H1 (cell line): ENCODE results near the gene SRRM4. TPM values are rescaled to one million over a fixed set of nuclear protein-coding genes. Genes with fewer than 3 reads are reported as not detected.
A peak's percentile ranks its signal among the peaks of the same experiment; 100 is the strongest.

Experiments used
- CTCF ChIA-PET: fragments of 300-600 bp; sonication (Branson Sonifier 250); formaldehyde crosslinking; loops from one replicate; lab custom pipeline; 2021; ENCODE audit not compliant: partially characterized antibody; lab: Charles Lee
- POLR2A ChIA-PET: fragments of 300-600 bp; sonication (Branson Sonifier 250); formaldehyde crosslinking; loops from one replicate; lab custom pipeline; 2021; ENCODE audit warnings: inconsistent platforms; ENCODE audit not compliant: partially characterized antibody; lab: Charles Lee
- DNase-seq, 2 experiments: peaks; one replicate each; pipeline versions ENCODE4 v3.0.0 to v3.0.0-alpha.2; 2010 to 2022; ENCODE audit warnings: low spot score in 2 of 2, low read depth in 1 of 2, mixed read lengths in 1 of 2
- FAIRE-seq: peaks from 2 replicates; lab custom pipeline; 2011; peaks lifted over from hg19 to GRCh38; lab: Jason Lieb, UNC
- H2AFZ ChIP-seq: 2 replicates; pipeline ENCODE4 v1.8.1; 2012; ENCODE audit warnings: low read length, inconsistent platforms
- H2AK5ac ChIP-seq: 2 replicates; pipeline ENCODE4 v1.6.1; 2013; ENCODE audit warnings: low read depth, low read length
- H2BK120ac ChIP-seq: replicated peaks from 2 replicates; pipeline ENCODE3; 2013; ENCODE audit warnings: low read depth, low read length, inconsistent platforms
- H2BK12ac ChIP-seq: 2 replicates; pipeline ENCODE4 v1.6.1; 2013; ENCODE audit warnings: low read depth, low read length
- H2BK15ac ChIP-seq: 2 replicates; pipeline ENCODE4 v1.6.1; 2013; ENCODE audit warnings: low read length
- H2BK20ac ChIP-seq: 2 replicates; pipeline ENCODE4 v1.6.1; 2013; ENCODE audit warnings: low read length
- H2BK5ac ChIP-seq: 2 replicates; pipeline ENCODE4 v1.6.1; 2013; ENCODE audit warnings: low read depth, low read length
- H3K14ac ChIP-seq: 2 replicates; pipeline ENCODE4 v1.6.1; 2013; ENCODE audit warnings: inconsistent platforms; ENCODE audit not compliant: insufficient read length
- H3K18ac ChIP-seq: 2 replicates; pipeline ENCODE4 v1.6.1; 2013; ENCODE audit warnings: low read length; ENCODE audit errors: extremely low read depth
- H3K23ac ChIP-seq: 2 replicates; pipeline ENCODE4 v1.6.1; 2013; ENCODE audit warnings: inconsistent platforms; ENCODE audit not compliant: insufficient read length
- H3K23me2 ChIP-seq: 2 replicates; pipeline ENCODE4 v1.6.1; 2013; ENCODE audit warnings: low read depth, low read length
- H3K27ac ChIP-seq: 2 replicates; pipeline ENCODE4 v1.6.1; 2011; ENCODE audit warnings: low read depth, low read length, inconsistent platforms
- H3K27me3 ChIP-seq, 4 experiments: replicated peaks in 1 of 4; 1 replicate in 1 of 4; 2 replicates in 3 of 4; pipeline versions ENCODE4 v1.6.1 to v1.8.1; 2011 to 2013; ENCODE audit warnings: low read length in 3 of 4, mild to moderate bottlenecking in 3 of 4, inconsistent platforms in 2 of 4, mixed read lengths in 2 of 4, moderate library complexity in 1 of 4; ENCODE audit not compliant: control insufficient read depth in 3 of 4, insufficient read depth in 3 of 4; ENCODE audit errors: extremely low read depth in 1 of 4
- H3K36me3 ChIP-seq, 4 experiments: 2 replicates each; pipeline versions ENCODE4 v1.6.1 to v1.8.1; 2011 to 2013; ENCODE audit warnings: mild to moderate bottlenecking in 4 of 4, low read length in 3 of 4, moderate library complexity in 2 of 4, control low read depth in 1 of 4, inconsistent platforms in 1 of 4; ENCODE audit not compliant: insufficient read depth in 4 of 4, control insufficient read depth in 2 of 4
- H3K4ac ChIP-seq: replicated peaks from 2 replicates; pipeline ENCODE3; 2013; ENCODE audit warnings: low read length, low read depth, mixed read lengths, inconsistent platforms; ENCODE audit not compliant: insufficient read length
- H3K4me1 ChIP-seq, 4 experiments: replicated peaks in 1 of 4; 1 replicate in 1 of 4; 2 replicates in 3 of 4; pipeline versions ENCODE4 v1.6.1 to v1.8.1; 2011 to 2013; ENCODE audit warnings: low read length in 3 of 4, inconsistent platforms in 2 of 4, mixed read lengths in 1 of 4; ENCODE audit not compliant: insufficient read depth in 4 of 4, control insufficient read depth in 3 of 4
- H3K4me2 ChIP-seq, 2 experiments: 2 replicates each; pipeline versions ENCODE4 v1.6.1 to v1.8.1; 2011 to 2013; ENCODE audit warnings: low read depth in 2 of 2, low read length in 2 of 2, control low read depth in 1 of 2, inconsistent platforms in 1 of 2, mild to moderate bottlenecking in 1 of 2; ENCODE audit not compliant: insufficient read depth in 1 of 2
- H3K4me3 ChIP-seq, 4 experiments: fragments of 200-600, 300-600 bp in 1 of 4; sonication (generic), shearing (Covaris generic), sonication (Bioruptor Twin) in 1 of 4; 2 replicates each; pipeline versions ENCODE4 v1.5.1 to v1.8.1; 2011 to 2016; ENCODE audit warnings: low read length in 4 of 4, low read depth in 3 of 4, control low read depth in 2 of 4, inconsistent platforms in 2 of 4, mild to moderate bottlenecking in 2 of 4, mixed read lengths in 1 of 4, moderate library complexity in 1 of 4; ENCODE audit not compliant: insufficient read depth in 2 of 4; ENCODE audit errors: extremely low read depth in 1 of 4
- H3K56ac ChIP-seq: replicated peaks from 2 replicates; pipeline ENCODE3; 2013; ENCODE audit warnings: low read depth, mild to moderate bottlenecking, mixed read lengths, low read length, inconsistent platforms; ENCODE audit not compliant: insufficient read length
- H3K79me1 ChIP-seq: 2 replicates; pipeline ENCODE4 v1.6.1; 2013; ENCODE audit warnings: low read depth, low read length, control low read depth
- H3K79me2 ChIP-seq, 2 experiments: 2 replicates each; pipeline versions ENCODE4 v1.6.1 to v1.8.1; 2012 to 2013; ENCODE audit warnings: low read length in 2 of 2, mild to moderate bottlenecking in 2 of 2, inconsistent platforms in 1 of 2; ENCODE audit not compliant: insufficient read depth in 2 of 2, control insufficient read depth in 1 of 2
- H3K9ac ChIP-seq, 4 experiments: replicated peaks in 1 of 4; 1 replicate in 1 of 4; 2 replicates in 3 of 4; pipeline versions ENCODE4 v1.6.1 to v1.8.1; 2011 to 2013; ENCODE audit warnings: low read depth in 3 of 4, low read length in 3 of 4, control low read depth in 2 of 4, mild to moderate bottlenecking in 2 of 4, moderate library complexity in 2 of 4, inconsistent platforms in 1 of 4; ENCODE audit errors: extremely low read depth in 1 of 4
- H3K9me3 ChIP-seq, 2 experiments: 2 replicates each; pipeline versions ENCODE4 v1.6.1 to v1.8.1; 2012 to 2013; ENCODE audit warnings: mild to moderate bottlenecking in 2 of 2, moderate library complexity in 2 of 2, control low read depth in 1 of 2, inconsistent platforms in 1 of 2, low read depth in 1 of 2, low read length in 1 of 2, mixed read lengths in 1 of 2; ENCODE audit not compliant: insufficient read depth in 2 of 2
- H4K20me1 ChIP-seq, 2 experiments: replicated peaks in 1 of 2; 2 replicates each; pipeline versions ENCODE3 to v1.8.1; 2011 to 2013; ENCODE audit warnings: inconsistent platforms in 2 of 2, low read length in 2 of 2, mild to moderate bottlenecking in 1 of 2; ENCODE audit not compliant: insufficient read depth in 2 of 2, control insufficient read depth in 1 of 2
- H4K5ac ChIP-seq: 2 replicates; pipeline ENCODE4 v1.6.1; 2013; ENCODE audit warnings: low read length, low read depth, mixed read lengths, inconsistent platforms; ENCODE audit not compliant: insufficient read length
- H4K8ac ChIP-seq: 2 replicates; pipeline ENCODE4 v1.8.0; 2013; ENCODE audit warnings: mild to moderate bottlenecking, moderate library complexity, low read length, inconsistent platforms; ENCODE audit not compliant: insufficient read depth; ENCODE audit errors: extremely low read depth
- H4K91ac ChIP-seq: replicated peaks from 2 replicates; pipeline ENCODE3; 2013; ENCODE audit warnings: low read length, mixed read lengths, inconsistent platforms; ENCODE audit not compliant: insufficient read length
- BCL11A ChIP-seq, 2 experiments: IDR thresholded peaks; one replicate each; pipeline ENCODE4 v1.6.1; 2011; ENCODE audit warnings: low read depth in 2 of 2, low read length in 2 of 2, mild to moderate bottlenecking in 2 of 2
- KDM1A ChIP-seq: fragments of 200-600, 300-600 bp; sonication (generic); IDR thresholded peaks from 2 replicates; pipeline ENCODE4 v1.7.1; 2016; ENCODE audit warnings: mild to moderate bottlenecking, low read length, borderline replicate concordance
- KDM4A ChIP-seq: IDR thresholded peaks from one replicate; pipeline ENCODE4 v1.7.1; 2012; ENCODE audit warnings: low read depth, mild to moderate bottlenecking, moderate library complexity, low read length, inconsistent platforms; ENCODE audit not compliant: severe bottlenecking
- SP4 ChIP-seq: IDR thresholded peaks from 2 replicates; pipeline ENCODE4 v1.6.1; 2012; ENCODE audit warnings: low read length, inconsistent platforms
- WGBS, 2 experiments: shearing (Covaris generic) in 1 of 2; methylation state at CpG; one replicate each; pipeline versions ENCODE4 v1.1.6 to v1.1.7; 2013 to 2015; ENCODE audit warnings: low lambda C conversion rate in 2 of 2, mixed read lengths in 2 of 2, inconsistent platforms in 1 of 2, low coverage in 1 of 2, missing lambda C conversion rate in 1 of 2; ENCODE audit not compliant: insufficient replicate concordance in 2 of 2, insufficient coverage in 1 of 2, insufficient read length in 1 of 2; ENCODE audit errors: extremely low coverage in 1 of 2, missing lambda C conversion rate in 1 of 2; 5-methylcytosine and 5-hydroxymethylcytosine counted together
- polyA plus RNA-seq, 7 experiments: library from polyadenylated mRNA; depleted of rRNA in 3 of 7; stranded (reverse) in 5 of 7; unstranded in 2 of 7; fragments of >200 nt in 5 of 7; fragments of 200-250 nt in 2 of 7; gene quantifications; 1 replicate in 5 of 7; 2 replicates in 1 of 7; 4 replicates in 1 of 7; pipeline versions ENCODE4 v1.2.1 to v1.2.3, GENCODE V29; 2011 to 2013; ENCODE audit warnings: missing spikeins in 2 of 7, mixed read lengths in 2 of 7
- total RNA-seq: library from RNA; stranded (reverse); fragmentation: NEBNext Ultra II Directional; extraction: Animal tissue kit (Norgen Biotek cat#: 25700); gene quantifications from 2 replicates; pipeline ENCODE4 v1.2.1, GENCODE V29; 2021

The SRRM4 gene
- total and polyA plus RNA-seq, 2 of the 8 experiments (the other 6 are each of a cell fraction or from before 2014, with no cell fraction given): 0.53 to 1.1 TPM

GRCh38 chr12:119200601-119201000 is 219.3 kb downstream of the SRRM4 start:
- Histone ChIP-seq H3K56ac (no peak overlapping the region), H3K4me2 (no peak overlapping the region), H3K9ac (no peak overlapping the region), H2BK5ac (no peak overlapping the region), H3K14ac (no peak overlapping the region), H4K20me1 (no peaks in the 10 kb centered on the region), H3K4ac (no peak overlapping the region), H3K27ac (no peak overlapping the region), H3K4me1 (peaks cover 12 to 27% (median 20%) of the 10 kb centered on the region in 4 experiments), H2BK12ac (peak overlapping the region; percentile 53; the same call in 1 of the 2 replicates), H3K18ac (no peak overlapping the region; the same call in 1 of the 2 replicates), H4K8ac (no peak overlapping the region), H3K23me2 (no peaks in the 10 kb centered on the region; the same call in 1 of the 2 replicates), H3K79me2 (no peaks in the 10 kb centered on the region), H2BK20ac (peak overlapping the region; percentile 81; the same call in 1 of the 2 replicates), H2AFZ (no peak overlapping the region), H3K9me3 (no peaks in the 10 kb centered on the region), H2BK120ac (no peak overlapping the region), H4K5ac (no peak overlapping the region), H3K4me3 (no peak overlapping the region), H3K23ac (no peak overlapping the region), H3K27me3 (no peaks in the 10 kb centered on the region), H2AK5ac (no peak overlapping the region), H3K79me1 (no peaks in the 10 kb centered on the region), H4K91ac (peak overlapping the region; percentile 48), H3K36me3 (no peaks in the 10 kb centered on the region), H2BK15ac (no peak overlapping the region)
- ChIA-PET CTCF (interaction anchor here (1.2 to 1.5 kb wide), 2 partner anchors 44 to 212 kb away, joined by 3 to 4 read pairs; no protein-coding TSS in a partner anchor), POLR2A (interaction anchor here (1.0 kb wide), 1 partner anchor 143 kb away, joined by 3 read pairs; no protein-coding TSS in a partner anchor)
- no peak for FAIRE-seq
- DNase-seq: no peak
- TF ChIP-seq KDM4A: no peak
- TF ChIP-seq KDM1A: no peak
- no peak for TF ChIP-seq SP4
- no peak for TF ChIP-seq BCL11A (IDR thresholded peaks at IDR 0.05; ENCODE audit: low read depth in 2 of 2, low read length in 2 of 2)
- 92% methylated on average over 4 of the region's 4 CpGs; no CpG with 5 or more reads in 1 of the 2 experiments for WGBS, 2 experiments
